Loucy (cell line): Measurements from ENCODE around the gene CRABP2.

ENCODE experiments used
- CTCF ChIP-seq: fragments of 200-600 bp; sonication (generic); conservative IDR thresholded peaks from 2 replicates; pipeline ENCODE4 v1.5.1; 2014; ENCODE audit warnings: mild to moderate bottlenecking, antibody characterized with exemption, low read length
- EZH2phosphoT487 ChIP-seq: fragments of 200-600 bp; IDR thresholded peaks from 2 replicates; pipeline ENCODE4 v1.6.1; 2018; ENCODE audit warnings: antibody characterized with exemption, mild to moderate bottlenecking, moderate library complexity, borderline replicate concordance

GRCh38 chr1:156751451-156751756 lies 46.0 kb upstream of the CRABP2 start, which contains the start of gene HDGF:
- TF ChIP-seq CTCF, result no peak
- no peak for TF ChIP-seq EZH2phosphoT487
